Measurements from ENCODE around the gene ABHD2. TPM values are rescaled to one million over a fixed set of nuclear protein-coding genes. Genes with fewer than 3 reads are reported as not detected.

Gene ABHD2
- total and polyA plus RNA-seq, 11 donors, result 8.6 to 243 (median 116) TPM

DNA sequence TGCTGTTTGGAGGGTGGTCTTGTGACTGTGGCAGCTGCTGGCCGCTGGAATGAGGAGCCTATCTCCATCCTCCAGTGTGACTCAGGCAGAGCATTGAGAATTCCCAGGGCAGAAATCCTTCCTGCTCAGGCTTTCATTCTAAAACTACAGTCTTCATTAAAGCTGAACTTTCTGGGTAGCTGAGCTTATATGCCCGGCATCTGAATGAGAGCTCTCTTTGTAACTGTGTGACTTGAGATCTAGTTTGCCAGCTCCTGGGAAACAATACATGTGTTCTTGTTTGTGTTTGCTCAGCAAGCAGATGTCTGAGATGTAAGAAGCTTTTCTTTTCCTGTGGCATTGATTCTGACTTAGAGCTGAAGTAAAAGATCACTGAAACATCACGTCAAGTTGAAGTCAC is 110.7 kb downstream of the ABHD2 start:
- H3K4me3 ChIP-seq, result no peak overlapping the region
- no peaks in the 10 kb centered on the region for H3K27me3 ChIP-seq
- H3K9me3 ChIP-seq, result no peaks in the 10 kb centered on the region
- ATAC-seq (peak in 3 of 4 donors; percentile 5 to 58 (median 50)), DNase-seq (peak in 1 of 5 donors; percentile 44)
- peaks cover 0 to 71% (median 50%) of the 10 kb centered on the region in 9 donors for H3K36me3 ChIP-seq
- peak overlapping the region in 11 of 12 donors; percentile 9 to 72 (median 56) for H3K27ac ChIP-seq
- intact Hi-C loops (cut with DNase I), result no loop called here
- no peak for TF ChIP-seq POLR2A (IDR thresholded peaks at IDR 0.05)
- TF ChIP-seq, protein P1, sequence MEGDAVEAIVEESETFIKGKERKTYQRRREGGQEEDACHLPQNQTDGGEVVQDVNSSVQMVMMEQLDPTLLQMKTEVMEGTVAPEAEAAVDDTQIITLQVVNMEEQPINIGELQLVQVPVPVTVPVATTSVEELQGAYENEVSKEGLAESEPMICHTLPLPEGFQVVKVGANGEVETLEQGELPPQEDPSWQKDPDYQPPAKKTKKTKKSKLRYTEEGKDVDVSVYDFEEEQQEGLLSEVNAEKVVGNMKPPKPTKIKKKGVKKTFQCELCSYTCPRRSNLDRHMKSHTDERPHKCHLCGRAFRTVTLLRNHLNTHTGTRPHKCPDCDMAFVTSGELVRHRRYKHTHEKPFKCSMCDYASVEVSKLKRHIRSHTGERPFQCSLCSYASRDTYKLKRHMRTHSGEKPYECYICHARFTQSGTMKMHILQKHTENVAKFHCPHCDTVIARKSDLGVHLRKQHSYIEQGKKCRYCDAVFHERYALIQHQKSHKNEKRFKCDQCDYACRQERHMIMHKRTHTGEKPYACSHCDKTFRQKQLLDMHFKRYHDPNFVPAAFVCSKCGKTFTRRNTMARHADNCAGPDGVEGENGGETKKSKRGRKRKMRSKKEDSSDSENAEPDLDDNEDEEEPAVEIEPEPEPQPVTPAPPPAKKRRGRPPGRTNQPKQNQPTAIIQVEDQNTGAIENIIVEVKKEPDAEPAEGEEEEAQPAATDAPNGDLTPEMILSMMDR (IDR thresholded peaks at IDR 0.05), result no peak
- H3K4me1 ChIP-seq, result peaks cover 0 to 44% (median 16%) of the 10 kb centered on the region in 12 donors
- WGBS, 4 donors, result 78 to 84% (median 81%) methylated on average over 3 of the region's 3 CpGs

DNA sequence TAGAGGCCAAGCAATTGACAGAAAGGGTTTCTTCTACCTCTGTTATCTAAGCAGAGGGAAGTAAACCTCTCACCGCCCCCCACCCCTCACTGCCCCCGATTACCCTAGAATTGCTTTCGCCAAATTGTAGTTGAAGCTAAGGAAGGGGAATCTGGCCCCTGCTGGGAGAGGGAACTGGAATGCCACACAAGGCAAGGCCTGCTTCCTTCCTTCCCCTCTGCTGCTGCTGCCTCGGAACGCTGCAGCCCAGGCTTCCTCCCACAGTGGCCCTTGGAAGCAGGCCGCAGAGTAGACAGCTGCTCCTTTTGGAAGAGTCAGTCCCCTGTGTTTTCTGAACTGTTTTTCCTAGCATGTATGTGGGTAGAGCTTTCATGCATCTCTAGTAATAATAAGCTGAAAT is 111.5 kb downstream of the ABHD2 start:
- peaks cover 0 to 44% (median 16%) of the 10 kb centered on the region in 12 donors for H3K4me1 ChIP-seq
- H3K27ac ChIP-seq, result peak overlapping the region in 10 of 12 donors; percentile 9 to 72 (median 56)
- intact Hi-C loops (cut with DNase I), result loop anchor here in 4 of 10 donors (10.0 kb wide), 2 partner anchors 95 to 105 kb away; no protein-coding TSS in a partner anchor
- no peaks in the 10 kb centered on the region for H3K9me3 ChIP-seq
- no peak overlapping the region for H3K4me3 ChIP-seq
- H3K36me3 ChIP-seq, result peaks cover 0 to 63% (median 42%) of the 10 kb centered on the region in 9 donors
- no peak for TF ChIP-seq POLR2A (IDR thresholded peaks at IDR 0.05)
- TF ChIP-seq, protein P1 (IDR thresholded peaks at IDR 0.05), result peak in 1 of 12 donors; percentile 0
- ATAC-seq (peak in 2 of 4 donors; percentile 47 to 63), DNase-seq (peak in 3 of 5 donors; percentile 36 to 45 (median 41))
- H3K27me3 ChIP-seq, result no peaks in the 10 kb centered on the region
- WGBS, 4 donors, result 36 to 58% (median 43%) methylated on average over 6 of the region's 6 CpGs

DNA sequence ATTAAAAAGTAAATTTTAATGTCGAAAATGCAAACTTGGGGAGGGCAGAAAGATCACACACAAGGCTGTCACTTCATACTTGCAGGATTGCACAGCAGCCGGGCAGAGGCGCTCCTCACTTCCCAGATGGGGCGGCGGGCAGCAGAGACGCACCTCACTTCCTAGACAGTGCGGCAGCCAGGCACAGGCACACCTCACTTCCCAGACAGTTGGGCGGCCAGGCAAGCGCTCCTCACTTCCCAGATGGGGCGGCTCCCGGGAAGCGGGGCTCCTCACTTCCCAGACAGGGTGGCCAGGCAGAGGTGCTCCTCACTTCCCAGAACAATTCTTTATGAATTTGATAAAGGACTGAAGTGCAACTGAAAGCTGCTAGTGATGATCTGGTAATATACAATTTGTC is 111.9 kb downstream of the ABHD2 start:
- Histone ChIP-seq H3K27ac (peak overlapping the region in 8 of 12 donors; percentile 35 to 72 (median 56)), H3K36me3 (peaks cover 0 to 59% (median 38%) of the 10 kb centered on the region in 9 donors), H3K27me3 (no peaks in the 10 kb centered on the region), H3K4me3 (no peak overlapping the region), H3K4me1 (peaks cover 0 to 42% (median 16%) of the 10 kb centered on the region in 12 donors), H3K9me3 (no peaks in the 10 kb centered on the region)
- no peak for TF ChIP-seq POLR2A (IDR thresholded peaks at IDR 0.05)
- TF ChIP-seq, protein P1 (IDR thresholded peaks at IDR 0.05), result no peak
- DNase-seq, result no peak
- 74 to 86% (median 80%) methylated on average over 12 of the region's 12 CpGs for WGBS, 4 donors
- no peak for ATAC-seq
- intact Hi-C loops (cut with DNase I), result loop anchor here in 4 of 10 donors (10.0 kb wide), 2 partner anchors 95 to 105 kb away; no protein-coding TSS in a partner anchor

DNA sequence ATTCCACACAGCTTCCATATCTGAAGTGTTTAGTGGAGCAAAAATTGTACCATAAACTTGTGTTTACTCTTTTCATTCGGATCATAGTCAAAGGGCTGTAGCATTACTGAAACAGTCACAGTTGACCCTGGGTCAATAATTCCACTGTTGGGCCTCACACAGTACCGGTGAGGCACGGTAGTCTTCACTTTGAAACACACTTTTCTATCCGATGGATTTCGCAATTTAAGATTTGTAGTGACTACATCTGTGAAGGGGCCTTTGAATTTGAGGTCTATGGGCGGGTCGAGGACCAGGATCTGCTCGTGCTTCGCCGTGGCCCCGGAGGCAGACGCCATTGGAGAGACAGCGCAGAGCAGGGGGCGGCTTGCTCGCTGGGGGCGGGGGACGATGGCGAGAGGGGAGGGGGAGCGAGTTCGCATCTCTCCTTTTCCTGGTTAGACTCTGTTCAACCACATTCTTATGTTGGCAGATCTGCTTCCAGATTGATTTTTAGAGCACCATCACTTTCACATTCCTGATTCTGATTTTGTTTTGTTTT is 113.3 kb downstream of the ABHD2 start:
- H3K36me3 ChIP-seq, result peaks cover 0 to 45% (median 24%) of the 10 kb centered on the region in 9 donors
- intact Hi-C loops (cut with DNase I), result loop anchor here in 4 of 10 donors (10.0 kb wide), 2 partner anchors 93 to 103 kb away; no protein-coding TSS in a partner anchor
- ATAC-seq, result no peak

More for the DNA sequence above, 113.3 kb downstream of the ABHD2 start:
- Histone ChIP-seq H3K27ac (no peak overlapping the region), H3K27me3 (no peaks in the 10 kb centered on the region), H3K4me3 (no peak overlapping the region), H3K9me3 (no peaks in the 10 kb centered on the region), H3K4me1 (peaks cover 0 to 37% (median 15%) of the 10 kb centered on the region in 12 donors)
- TF ChIP-seq, protein P1 (IDR thresholded peaks at IDR 0.05), result no peak
- no peak for TF ChIP-seq POLR2A (IDR thresholded peaks at IDR 0.05)
- 90 to 91% (median 91%) methylated on average over 20 of the region's 20 CpGs for WGBS, 4 donors
- no peak for DNase-seq

Data from heart left ventricle (tissue), 16 donors.